Measurements from ENCODE around the gene RNF150.

Gene RNF150

GRCh38 chr4:141027421-141027820, 105.8 kb downstream of the RNF150 start:
- no peak for DNase-seq (ENCODE audit: low read depth in 3 of 3)

GRCh38 chr4:141026900-141027299, 106.4 kb downstream of the RNF150 start:
- no peak for DNase-seq (ENCODE audit: low read depth in 3 of 3)

GRCh38 chr4:141023051-141023450, 110.2 kb downstream of the RNF150 start:
- no peak for DNase-seq (ENCODE audit: low read depth in 3 of 3)

- no peak for DNase-seq (ENCODE audit: low read depth in 3 of 3)
Observed at GRCh38 chr4:141022111-141022695, 111.1 kb downstream of the RNF150 start.

DNA sequence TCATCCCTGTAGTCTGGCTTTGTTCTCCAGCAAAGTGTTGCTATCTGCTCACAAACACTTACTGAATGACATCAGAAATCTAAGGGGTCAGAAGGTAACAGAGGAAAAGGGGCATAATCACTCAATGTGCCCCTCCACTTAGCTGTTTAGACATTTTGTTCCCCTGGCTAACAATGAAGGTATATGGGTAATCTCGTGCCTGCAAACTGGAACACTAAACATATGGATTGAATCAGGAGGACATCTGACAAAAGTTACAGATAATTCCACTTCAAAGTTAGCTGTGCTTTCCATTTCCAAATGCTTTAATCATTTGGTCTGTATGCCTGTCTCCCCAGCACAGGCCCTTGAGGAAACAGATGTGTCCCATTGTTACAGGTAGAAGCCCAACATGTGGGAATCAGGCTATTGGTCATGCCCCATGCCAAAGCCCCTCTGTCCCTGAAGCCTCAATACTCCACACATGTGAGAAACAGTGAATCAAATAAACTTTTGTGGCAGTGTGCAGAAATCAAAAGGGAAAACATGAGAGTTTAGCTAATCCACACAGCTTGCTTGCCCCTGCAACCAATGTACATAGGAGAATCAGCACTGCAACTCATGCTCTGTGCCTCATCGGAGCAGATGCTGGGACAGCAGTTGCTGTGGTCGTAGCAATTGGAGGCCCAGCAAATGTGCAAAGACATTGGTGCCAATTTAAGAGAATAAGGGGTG, 111.7 kb downstream of the RNF150 start:
- DNase-seq (ENCODE audit: low read depth in 3 of 3), result no peak

DNA sequence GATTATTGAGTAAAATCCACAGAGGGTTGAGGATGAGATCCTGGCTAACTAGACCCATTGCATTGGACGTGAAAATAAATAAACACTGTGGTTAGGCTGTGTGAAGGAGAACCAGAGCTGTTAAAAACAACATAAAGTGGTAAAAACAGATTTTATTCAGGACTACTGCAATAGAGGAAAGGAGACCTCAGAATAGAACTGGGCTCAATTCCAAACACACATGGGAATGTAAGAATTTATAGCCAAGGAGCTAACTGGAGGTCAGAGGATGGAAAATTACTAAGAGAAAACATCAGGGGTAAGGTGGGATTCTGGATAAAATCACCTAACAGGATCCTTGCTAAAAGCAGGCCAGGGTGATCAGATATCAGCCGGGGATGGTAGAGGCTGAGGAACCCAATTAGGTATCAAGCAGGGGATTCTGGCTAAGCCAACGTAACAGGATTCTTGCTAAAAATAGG, 112.4 kb downstream of the RNF150 start:
- DNase-seq (ENCODE audit: low read depth in 3 of 3), result no peak

GRCh38 chr4:141019768-141020167, 113.5 kb downstream of the RNF150 start:
- no peak for DNase-seq (ENCODE audit: low read depth in 3 of 3)

GRCh38 chr4:141016117-141016798, 117.0 kb downstream of the RNF150 start:
- no peak for DNase-seq (ENCODE audit: low read depth in 3 of 3)

- no peak for DNase-seq (ENCODE audit: low read depth in 3 of 3)
Observed at GRCh38 chr4:141013899-141014298, 119.4 kb downstream of the RNF150 start.

DNA sequence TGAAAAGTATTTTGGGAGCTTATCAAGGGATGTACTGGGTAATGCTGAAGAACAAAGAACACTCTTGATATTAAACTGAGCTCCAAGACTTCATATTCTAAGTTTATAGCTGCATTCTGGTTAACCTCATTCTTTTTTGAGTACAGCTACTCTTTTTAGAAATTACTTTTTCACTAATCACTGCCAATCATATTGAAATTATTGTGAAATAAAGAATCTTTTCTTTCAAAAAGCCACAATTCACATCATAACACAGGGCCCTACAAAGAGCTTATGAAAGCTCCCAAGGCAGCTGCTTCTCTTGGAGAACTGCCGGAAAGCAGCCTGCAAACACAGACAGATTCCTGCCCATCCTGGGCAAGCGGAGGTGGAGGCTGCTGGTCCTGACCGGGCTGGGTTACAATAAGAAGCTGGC, 121.4 kb downstream of the RNF150 start:
- no peak for DNase-seq (ENCODE audit: low read depth in 3 of 3)

GRCh38 chr4:141009931-141010330, 123.3 kb downstream of the RNF150 start:
- DNase-seq (ENCODE audit: low read depth in 3 of 3), result no peak

DNA sequence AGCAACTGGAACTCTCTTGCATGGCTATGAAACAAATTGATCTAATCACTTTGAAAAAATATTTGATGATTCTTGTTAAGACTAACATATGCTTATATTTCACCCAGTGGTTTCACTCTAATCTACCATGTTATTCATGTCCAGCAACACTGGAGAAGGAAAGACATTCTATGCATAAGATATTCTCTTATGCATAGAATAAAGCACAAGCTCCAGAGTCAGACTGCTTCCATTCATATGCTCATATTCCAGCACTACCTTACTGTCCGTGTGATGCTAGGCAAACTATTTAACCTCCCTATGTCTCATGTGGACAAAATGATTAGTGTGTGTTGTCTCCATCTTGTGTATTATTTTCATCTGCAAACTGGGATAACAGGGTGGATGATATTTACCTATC, 124.1 kb downstream of the RNF150 start:
- DNase-seq (ENCODE audit: low read depth in 3 of 3), result no peak

DNA sequence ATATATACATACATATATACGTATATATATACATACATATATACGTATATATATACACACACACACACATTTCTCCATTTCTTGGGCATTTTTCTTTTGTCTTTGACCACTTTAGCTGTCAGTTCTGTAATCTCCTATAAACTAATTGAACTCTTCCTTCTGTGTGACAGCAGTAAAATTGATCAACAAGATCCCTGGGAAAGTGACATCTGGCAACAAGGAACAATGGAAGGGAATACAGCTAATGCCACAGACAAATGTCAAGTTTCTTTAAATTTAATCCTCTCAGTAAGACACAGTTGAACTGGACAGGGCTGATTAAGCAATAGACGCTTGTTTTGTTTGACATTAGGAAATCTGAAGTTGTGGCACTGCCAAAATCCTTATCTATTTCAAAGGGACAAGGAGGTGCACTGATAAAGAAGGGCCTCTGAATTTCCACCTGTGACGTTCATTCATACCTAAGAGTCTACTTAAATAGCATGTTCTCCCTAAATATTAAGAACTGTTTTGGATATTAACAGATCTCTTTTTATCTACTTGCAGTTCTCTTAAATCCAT, 126.9 kb downstream of the RNF150 start:
- DNase-seq (ENCODE audit: low read depth in 3 of 3), result no peak

- DNase-seq (ENCODE audit: low read depth in 3 of 3), result no peak
Observed at GRCh38 chr4:141004823-141005222, 128.4 kb downstream of the RNF150 start.

GRCh38 chr4:141003193-141003592, 130.1 kb downstream of the RNF150 start:
- DNase-seq (ENCODE audit: low read depth in 3 of 3), result no peak

- no peak for DNase-seq (ENCODE audit: low read depth in 3 of 3)
Observed at GRCh38 chr4:141002323-141002805, 130.9 kb downstream of the RNF150 start.

- DNase-seq (ENCODE audit: low read depth in 3 of 3), result no peak
Observed at GRCh38 chr4:140996766-140997165, 136.5 kb downstream of the RNF150 start.

- no peak for DNase-seq (ENCODE audit: low read depth in 3 of 3)
Observed at GRCh38 chr4:140995058-140995457, 138.2 kb downstream of the RNF150 start.

DNA sequence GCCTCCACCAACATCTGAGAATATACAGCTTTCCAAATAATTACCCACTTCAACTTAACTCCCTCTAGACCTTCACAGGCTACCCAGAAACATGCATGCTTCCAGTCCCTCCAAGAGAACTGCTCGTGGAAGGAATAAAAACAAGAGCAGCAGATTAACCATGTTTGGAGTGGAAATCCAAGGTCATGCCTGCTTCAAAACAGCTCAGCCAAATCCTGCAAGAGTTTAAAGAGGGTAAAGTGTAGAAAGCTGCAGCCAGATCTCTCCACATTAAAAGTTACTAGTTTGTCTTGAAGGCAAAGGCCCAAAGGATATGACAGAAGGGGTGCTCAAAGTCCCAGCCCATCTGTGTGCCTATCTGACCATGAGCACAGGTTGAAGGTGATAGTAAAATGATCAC, 139.3 kb downstream of the RNF150 start:
- no peak for DNase-seq (ENCODE audit: low read depth in 3 of 3)

GRCh38 chr4:140993370-140993769, 139.9 kb downstream of the RNF150 start:
- no peak for DNase-seq (ENCODE audit: low read depth in 3 of 3)

DNA sequence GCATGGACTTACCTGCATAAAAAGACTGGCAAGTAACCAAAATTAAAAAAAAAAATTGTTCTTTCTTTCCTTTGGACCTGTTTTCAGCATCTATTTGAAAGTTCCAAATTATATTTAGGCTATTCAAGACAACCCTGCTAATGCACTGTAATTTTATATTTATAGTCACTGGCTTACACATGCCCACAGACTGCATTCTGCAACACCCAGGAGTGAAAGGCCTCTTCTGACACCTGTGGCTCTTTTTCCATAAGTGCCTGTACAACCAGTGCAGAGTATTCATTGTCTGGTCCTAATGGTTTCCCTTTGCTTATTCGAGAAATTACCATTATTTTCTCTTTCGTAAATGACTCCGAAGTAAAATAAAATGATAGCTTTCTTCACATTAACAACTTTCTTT, 143.3 kb downstream of the RNF150 start:
- no peak for DNase-seq (ENCODE audit: low read depth in 3 of 3)

GRCh38 chr4:140986045-140986444, 147.2 kb downstream of the RNF150 start:
- DNase-seq (ENCODE audit: low read depth in 3 of 3), result no peak
